Osteocyte (in vitro differentiated cells): Measurements from ENCODE around the gene CYP27B1. TPM values are rescaled to one million over a fixed set of nuclear protein-coding genes. Genes with fewer than 3 reads are reported as not detected.
A peak's percentile ranks its signal among the peaks of the same experiment; 100 is the strongest.

Source experiments
- DNase-seq: peaks from one replicate; pipeline ENCODE4 v3.0.0; 2021; ENCODE audit warnings: mixed read lengths; ENCODE audit not compliant: unreplicated experiment; ENCODE audit errors: extremely low spot score
- H3K27ac Mint-ChIP-seq: one replicate; pipeline ENCODE4 v1.8.0; 2021; ENCODE audit warnings: mild to moderate bottlenecking, mixed read lengths; ENCODE audit not compliant: unreplicated experiment
- H3K27me3 Mint-ChIP-seq: one replicate; pipeline ENCODE4 v1.8.0; 2021; ENCODE audit warnings: mixed read lengths; ENCODE audit not compliant: unreplicated experiment
- H3K36me3 Mint-ChIP-seq: one replicate; pipeline ENCODE4 v1.8.0; 2021; ENCODE audit warnings: mixed read lengths; ENCODE audit not compliant: unreplicated experiment
- H3K4me1 Mint-ChIP-seq: one replicate; pipeline ENCODE4 v1.8.0; 2021; ENCODE audit warnings: mixed read lengths; ENCODE audit not compliant: unreplicated experiment
- H3K4me3 Mint-ChIP-seq: one replicate; pipeline ENCODE4 v1.8.0; 2021; ENCODE audit warnings: mild to moderate bottlenecking, moderate library complexity, mixed read lengths; ENCODE audit not compliant: unreplicated experiment
- H3K9me3 Mint-ChIP-seq: one replicate; pipeline ENCODE4 v1.8.0; 2021; ENCODE audit warnings: mixed read lengths; ENCODE audit not compliant: unreplicated experiment
- total RNA-seq: library from RNA; stranded (reverse); gene quantifications from 2 replicates; pipeline ENCODE4 v1.2.1, GENCODE V29; 2021
- TF ChIP-seq, protein P1 (sequence below): fragments of 200-600 bp; sonication (generic); IDR thresholded peaks from 2 replicates; pipeline ENCODE4 v1.5.0; 2021; ENCODE audit warnings: antibody characterized with exemption, mild to moderate bottlenecking, moderate library complexity

Gene CYP27B1
- total RNA-seq, 1 donor from 2014 or later, result 1.7 TPM

DNA sequence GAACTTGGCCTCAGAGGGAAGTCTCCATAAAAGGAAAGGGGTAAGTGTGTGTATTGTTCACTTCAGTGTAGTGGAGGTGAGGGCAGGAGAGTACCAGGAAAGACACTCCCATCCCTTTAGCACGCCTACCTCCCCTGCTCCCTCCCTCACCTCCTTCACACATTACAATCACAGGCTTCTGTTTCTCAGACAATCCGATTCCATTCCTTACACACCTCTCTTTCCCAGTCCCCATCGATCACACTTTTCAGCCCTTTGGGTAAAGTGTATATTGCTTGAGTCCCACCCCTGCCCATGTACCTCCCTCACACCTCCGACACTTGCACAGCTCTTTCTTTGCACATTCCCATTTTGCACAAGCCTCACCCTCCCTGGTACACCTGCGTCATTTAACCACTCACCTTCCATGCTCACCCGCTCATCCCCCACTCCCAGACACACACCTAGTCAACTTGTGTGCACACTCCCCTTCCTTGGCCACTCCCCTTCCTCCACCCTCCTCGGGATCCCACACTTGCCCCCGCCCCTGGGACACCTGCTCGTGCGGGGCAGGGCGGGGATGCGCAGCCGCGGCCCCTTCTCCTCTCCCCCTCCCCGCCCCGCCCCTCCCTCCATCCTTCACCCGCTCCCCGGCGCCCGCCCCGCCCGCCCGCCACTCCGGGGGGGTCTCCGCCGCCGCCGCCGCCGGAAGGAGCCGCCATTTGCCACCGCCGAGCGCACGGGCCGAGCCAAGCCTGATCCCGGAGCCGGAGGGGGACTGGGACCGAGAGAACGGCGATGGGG lies 12.3 kb downstream of the CYP27B1 start, which contains the start of gene MARCHF9:
Gene MARCHF9, plus strand, starts transcription at position 693 of the 783 bp plus-strand sequence. CDS start 426 bp downstream, outside the sequence.
- peak within 1 kb of the TSS; percentile 88 for H3K4me3 Mint-ChIP-seq

DNA sequence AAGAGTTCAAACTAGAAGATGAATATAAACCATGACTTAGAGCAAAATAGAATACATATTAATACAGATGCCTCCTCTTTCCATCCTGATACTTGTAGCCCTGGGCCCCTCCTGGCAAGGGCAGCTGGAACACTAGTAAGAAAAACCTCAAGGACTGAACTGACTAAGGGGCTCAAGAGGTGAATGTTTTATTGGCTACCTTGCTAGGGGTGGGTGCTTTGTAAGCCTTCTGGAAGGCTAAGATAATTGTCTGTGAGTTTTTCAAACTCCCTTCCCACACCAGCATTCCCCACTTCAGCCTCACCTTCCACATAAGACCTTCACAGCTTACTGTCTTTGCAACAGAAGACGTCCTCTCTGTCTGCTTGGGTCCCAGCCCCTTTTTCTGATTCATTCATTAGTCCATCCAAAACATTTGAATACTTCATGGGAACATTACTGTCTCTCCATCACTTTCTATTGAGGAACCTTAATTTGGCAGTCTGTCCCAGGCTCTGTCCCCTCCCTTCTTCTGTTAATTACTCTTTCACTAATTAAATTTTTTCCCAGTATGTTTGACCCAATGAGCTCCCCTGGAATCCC lies 13.0 kb downstream of the CYP27B1 start:
- DNase-seq, result no peak
- H3K4me3 Mint-ChIP-seq, result peak overlapping the region; percentile 88
- H3K27ac Mint-ChIP-seq, result peak overlapping the region; percentile 10
- peaks cover 24% of the 10 kb centered on the region for H3K36me3 Mint-ChIP-seq
- TF ChIP-seq, protein P1, sequence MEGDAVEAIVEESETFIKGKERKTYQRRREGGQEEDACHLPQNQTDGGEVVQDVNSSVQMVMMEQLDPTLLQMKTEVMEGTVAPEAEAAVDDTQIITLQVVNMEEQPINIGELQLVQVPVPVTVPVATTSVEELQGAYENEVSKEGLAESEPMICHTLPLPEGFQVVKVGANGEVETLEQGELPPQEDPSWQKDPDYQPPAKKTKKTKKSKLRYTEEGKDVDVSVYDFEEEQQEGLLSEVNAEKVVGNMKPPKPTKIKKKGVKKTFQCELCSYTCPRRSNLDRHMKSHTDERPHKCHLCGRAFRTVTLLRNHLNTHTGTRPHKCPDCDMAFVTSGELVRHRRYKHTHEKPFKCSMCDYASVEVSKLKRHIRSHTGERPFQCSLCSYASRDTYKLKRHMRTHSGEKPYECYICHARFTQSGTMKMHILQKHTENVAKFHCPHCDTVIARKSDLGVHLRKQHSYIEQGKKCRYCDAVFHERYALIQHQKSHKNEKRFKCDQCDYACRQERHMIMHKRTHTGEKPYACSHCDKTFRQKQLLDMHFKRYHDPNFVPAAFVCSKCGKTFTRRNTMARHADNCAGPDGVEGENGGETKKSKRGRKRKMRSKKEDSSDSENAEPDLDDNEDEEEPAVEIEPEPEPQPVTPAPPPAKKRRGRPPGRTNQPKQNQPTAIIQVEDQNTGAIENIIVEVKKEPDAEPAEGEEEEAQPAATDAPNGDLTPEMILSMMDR, result no peak
- H3K9me3 Mint-ChIP-seq, result no peaks in the 10 kb centered on the region
- H3K4me1 Mint-ChIP-seq, result peaks cover 41% of the 10 kb centered on the region
- no peaks in the 10 kb centered on the region for H3K27me3 Mint-ChIP-seq

More for the DNA sequence above, 12.3 kb downstream of the CYP27B1 start, which contains the start of gene MARCHF9:
- TF ChIP-seq, protein P1, result no peak
- Mint-ChIP-seq H3K36me3 (peaks cover 21% of the 10 kb centered on the region), H3K9me3 (no peaks in the 10 kb centered on the region), H3K27me3 (no peaks in the 10 kb centered on the region), H3K4me1 (peaks cover 41% of the 10 kb centered on the region), H3K27ac (peak within 1 kb of the TSS; percentile 68)
- DNase-seq, result no peak

DNA sequence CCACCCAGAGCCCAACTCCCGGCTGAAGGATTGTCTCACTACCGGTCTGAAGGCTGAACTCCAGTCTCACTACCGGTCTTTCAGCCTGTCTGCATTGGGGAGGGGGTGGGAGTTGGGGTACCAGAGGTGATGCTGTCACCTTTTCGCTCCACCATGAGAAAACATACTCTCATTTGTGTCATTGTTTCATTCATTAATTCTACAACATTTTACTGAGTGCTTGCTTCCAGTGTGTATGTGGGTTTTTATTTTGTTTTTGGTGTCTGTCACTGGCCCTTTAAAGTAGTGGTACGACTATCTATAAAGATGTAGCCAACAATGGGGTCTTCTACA lies 14.2 kb downstream of the CYP27B1 start:
- Mint-ChIP-seq H3K4me1 (peaks cover 41% of the 10 kb centered on the region), H3K27ac (peak overlapping the region; percentile 93)

DNA sequence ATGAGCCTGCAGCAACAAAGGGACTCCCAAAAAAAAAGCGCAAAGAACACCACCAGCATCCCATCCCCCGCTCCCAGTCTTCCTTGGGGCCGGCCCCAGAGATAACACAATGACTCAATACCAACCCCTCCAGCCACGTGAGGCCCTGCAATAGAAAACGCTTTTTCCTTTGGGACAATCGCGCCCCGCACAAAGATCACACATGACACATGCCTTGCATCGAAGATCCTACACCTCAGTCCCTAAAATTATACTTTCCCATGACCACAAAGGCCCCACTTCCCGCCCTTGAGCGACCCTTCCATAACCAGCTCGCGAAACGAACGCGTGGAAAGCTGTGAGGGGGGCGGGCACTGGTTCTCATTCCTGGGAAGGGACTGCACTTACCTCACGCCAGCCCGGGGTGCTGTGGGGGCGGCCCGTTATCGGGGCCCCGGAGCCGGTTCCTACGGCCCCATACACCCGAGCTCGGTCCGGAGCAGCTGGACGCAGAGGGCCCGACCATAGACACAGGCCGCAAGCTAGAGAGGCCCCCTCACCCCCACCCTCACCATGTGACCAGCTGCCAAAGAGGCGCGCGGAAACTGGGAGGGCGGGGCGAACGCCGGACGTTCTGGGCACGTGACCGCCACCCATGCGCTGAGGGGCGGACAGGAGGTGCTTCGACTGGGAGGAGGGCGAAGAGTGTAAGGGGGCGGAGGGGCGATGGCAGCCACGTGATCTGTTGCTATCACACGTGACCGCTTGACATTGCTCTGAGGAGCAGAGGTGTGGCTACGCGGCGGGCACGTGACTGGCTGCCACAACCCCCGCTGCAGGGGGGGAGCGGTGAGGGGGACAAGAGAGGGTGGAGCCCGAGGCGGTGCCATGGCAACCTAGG lies 14.8 kb downstream of the CYP27B1 start, which contains the start of gene CDK4:
Gene CDK4, minus strand, starts transcription at position 523 of the 880 bp plus-strand sequence. CDS start 593 bp downstream, outside the sequence.
- no peaks in the 10 kb centered on the region for H3K9me3 Mint-ChIP-seq
- H3K27ac Mint-ChIP-seq, result peak within 1 kb of the TSS; percentile 93
- H3K27me3 Mint-ChIP-seq, result no peaks in the 10 kb centered on the region
- H3K36me3 Mint-ChIP-seq, result peaks cover 25% of the 10 kb centered on the region
- H3K4me1 Mint-ChIP-seq, result peaks cover 40% of the 10 kb centered on the region
- peak; percentile 100 for DNase-seq
- H3K4me3 Mint-ChIP-seq, result peak within 1 kb of the TSS; percentile 94
- TF ChIP-seq, protein P1, result no peak

More for the DNA sequence above, 14.2 kb downstream of the CYP27B1 start:
- no peaks in the 10 kb centered on the region for H3K9me3 Mint-ChIP-seq
- DNase-seq, result no peak
- H3K27me3 Mint-ChIP-seq, result no peaks in the 10 kb centered on the region
- peak overlapping the region; percentile 94 for H3K4me3 Mint-ChIP-seq
- H3K36me3 Mint-ChIP-seq, result peaks cover 20% of the 10 kb centered on the region
- TF ChIP-seq, protein P1, result no peak
